Smooth muscle cell (in vitro differentiated cells): ENCODE data around the gene COQ3. TPM values are rescaled to one million over a fixed set of nuclear protein-coding genes. Genes with fewer than 3 reads are reported as not detected.

Source experiments
- DNase-seq: peaks from one replicate; lab custom pipeline; 2025; ENCODE audit not compliant: unreplicated experiment; lab: John Stamatoyannopoulos, UW
- H2AFZ ChIP-seq: fragments of 200-600 bp; sonication (generic); 2 replicates; pipeline ENCODE4 v1.6.0; 2016; ENCODE audit warnings: antibody characterized with exemption, low read depth, mild to moderate bottlenecking
- H3F3A ChIP-seq: fragments of 200-600 bp; sonication (generic); 2 replicates; pipeline ENCODE4 v1.6.0; 2017; ENCODE audit warnings: antibody characterized with exemption, low read depth
- H3K27ac ChIP-seq: fragments of 200-600 bp; sonication (generic); 2 replicates; pipeline ENCODE4 v1.5.1; 2016; ENCODE audit warnings: low read depth, mild to moderate bottlenecking
- H3K27me3 ChIP-seq: fragments of 200-600 bp; sonication (generic); 2 replicates; pipeline ENCODE4 v1.6.1; 2016; ENCODE audit warnings: low read depth, mild to moderate bottlenecking
- H3K36me3 ChIP-seq: fragments of 200-600 bp; sonication (generic); 2 replicates; pipeline ENCODE4 v1.5.1; 2016; ENCODE audit warnings: low read depth
- H3K4me1 ChIP-seq: fragments of 200-600 bp; sonication (generic); 2 replicates; pipeline ENCODE4 v1.5.1; 2016; ENCODE audit warnings: low read depth
- H3K4me2 ChIP-seq: fragments of 200-600 bp; sonication (generic); 2 replicates; pipeline ENCODE4 v1.6.0; 2016; ENCODE audit warnings: mild to moderate bottlenecking
- H3K4me3 ChIP-seq: fragments of 200-600 bp; sonication (generic); 2 replicates; pipeline ENCODE4 v1.5.1; 2016; ENCODE audit warnings: mild to moderate bottlenecking
- H3K79me2 ChIP-seq: fragments of 200-600 bp; sonication (generic); 2 replicates; pipeline ENCODE4 v1.6.0; 2016; ENCODE audit warnings: low read depth, mild to moderate bottlenecking
- H3K9ac ChIP-seq: fragments of 200-600 bp; sonication (generic); 2 replicates; pipeline ENCODE4 v1.6.0; 2016; ENCODE audit warnings: low read depth
- H3K9me3 ChIP-seq: fragments of 200-600 bp; sonication (generic); replicated peaks from 2 replicates; pipeline ENCODE4 v1.5.1; 2016; ENCODE audit warnings: low read depth
- H4K20me1 ChIP-seq: fragments of 200-600 bp; sonication (generic); 2 replicates; pipeline ENCODE4 v1.6.0; 2016; ENCODE audit warnings: low read depth
- WGBS: methylation state at CpG from one replicate; pipeline ENCODE4 v1.1.7; 2016; ENCODE audit warnings: low lambda C conversion rate; 5-methylcytosine and 5-hydroxymethylcytosine counted together
- polyA plus RNA-seq: library from polyadenylated mRNA; unstranded; fragments of >200 nt; fragmentation: Nextera tagmentation; extraction: Ambion mirVana; gene quantifications from 2 replicates; pipeline ENCODE4 v1.2.1, GENCODE V29; 2016
- total RNA-seq: library from RNA; depleted of rRNA; stranded (reverse); fragments of >200 nt; gene quantifications from 2 replicates; pipeline ENCODE4 v1.2.3, GENCODE V29; 2014
- TF ChIP-seq, protein P1 (sequence below): fragments of 200-600 bp; sonication (generic); IDR thresholded peaks from 2 replicates; pipeline ENCODE4 v1.5.1; 2017; ENCODE audit warnings: borderline replicate concordance, mild to moderate bottlenecking, antibody characterized with exemption; ENCODE audit not compliant: insufficient read depth, poor library complexity, severe bottlenecking

The COQ3 gene
- total and polyA plus RNA-seq, 2 experiments from 2014 or later = 5.0 to 12.2 TPM

DNA sequence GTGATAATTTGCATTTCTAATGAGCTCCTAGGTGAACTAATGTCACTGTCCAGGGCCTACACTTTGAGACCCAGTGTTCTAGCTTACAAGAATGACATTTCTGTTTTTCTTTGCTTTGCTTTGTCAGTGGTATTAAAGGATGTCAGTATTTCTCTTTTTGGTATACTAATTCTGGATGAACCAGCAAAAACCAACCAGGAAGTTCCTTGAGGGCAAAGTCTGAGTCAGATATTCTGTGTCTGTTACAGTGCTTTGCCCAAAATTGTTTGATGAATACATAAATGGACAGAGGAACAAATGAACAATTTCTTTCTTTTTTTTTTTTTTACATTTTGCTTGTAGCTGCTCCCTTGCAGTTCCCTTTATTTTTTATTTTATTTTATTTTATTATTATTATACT is 15.4 kb downstream of the COQ3 start:
- DNase-seq = no peak
- Histone ChIP-seq H3F3A (no peaks in the 10 kb centered on the region), H3K4me1 (no peaks in the 10 kb centered on the region)

DNA sequence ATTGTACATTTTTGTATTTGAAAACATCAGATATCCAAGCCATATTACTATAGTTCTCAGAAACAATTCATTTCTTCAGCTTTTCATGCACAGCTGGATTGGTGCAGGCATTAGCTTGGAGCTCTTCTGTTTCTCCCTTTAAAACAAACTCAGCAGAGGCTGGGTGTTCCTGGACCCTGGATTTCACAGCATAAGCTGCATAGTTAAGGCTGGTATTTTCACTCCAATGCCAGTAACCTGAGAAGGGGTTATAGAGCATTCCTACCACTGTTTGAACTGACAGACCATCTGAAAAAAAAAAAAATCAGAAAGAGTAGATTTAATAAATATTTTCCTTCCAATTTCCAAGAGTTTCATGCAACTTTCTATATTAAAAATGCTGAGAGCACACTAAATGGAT is 24.5 kb downstream of the COQ3 start:
- Histone ChIP-seq H4K20me1 (no peaks in the 10 kb centered on the region), H3K9ac (no peak overlapping the region), H3K4me3 (no peak overlapping the region), H3K4me1 (peaks cover 11% of the 10 kb centered on the region), H3F3A (no peaks in the 10 kb centered on the region), H3K27ac (no peak overlapping the region), H2AFZ (no peak overlapping the region), H3K27me3 (no peaks in the 10 kb centered on the region), H3K36me3 (no peaks in the 10 kb centered on the region), H3K79me2 (no peaks in the 10 kb centered on the region), H3K9me3 (no peaks in the 10 kb centered on the region), H3K4me2 (no peak overlapping the region)
- DNase-seq = no peak
- TF ChIP-seq, protein P1, sequence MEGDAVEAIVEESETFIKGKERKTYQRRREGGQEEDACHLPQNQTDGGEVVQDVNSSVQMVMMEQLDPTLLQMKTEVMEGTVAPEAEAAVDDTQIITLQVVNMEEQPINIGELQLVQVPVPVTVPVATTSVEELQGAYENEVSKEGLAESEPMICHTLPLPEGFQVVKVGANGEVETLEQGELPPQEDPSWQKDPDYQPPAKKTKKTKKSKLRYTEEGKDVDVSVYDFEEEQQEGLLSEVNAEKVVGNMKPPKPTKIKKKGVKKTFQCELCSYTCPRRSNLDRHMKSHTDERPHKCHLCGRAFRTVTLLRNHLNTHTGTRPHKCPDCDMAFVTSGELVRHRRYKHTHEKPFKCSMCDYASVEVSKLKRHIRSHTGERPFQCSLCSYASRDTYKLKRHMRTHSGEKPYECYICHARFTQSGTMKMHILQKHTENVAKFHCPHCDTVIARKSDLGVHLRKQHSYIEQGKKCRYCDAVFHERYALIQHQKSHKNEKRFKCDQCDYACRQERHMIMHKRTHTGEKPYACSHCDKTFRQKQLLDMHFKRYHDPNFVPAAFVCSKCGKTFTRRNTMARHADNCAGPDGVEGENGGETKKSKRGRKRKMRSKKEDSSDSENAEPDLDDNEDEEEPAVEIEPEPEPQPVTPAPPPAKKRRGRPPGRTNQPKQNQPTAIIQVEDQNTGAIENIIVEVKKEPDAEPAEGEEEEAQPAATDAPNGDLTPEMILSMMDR = no peak

More for the DNA sequence above, 15.4 kb downstream of the COQ3 start:
- H3K36me3 ChIP-seq = no peaks in the 10 kb centered on the region
- H3K9ac ChIP-seq = no peak overlapping the region
- no peak overlapping the region for H3K4me2 ChIP-seq
- no peaks in the 10 kb centered on the region for H3K27me3 ChIP-seq
- H3K9me3 ChIP-seq = no peaks in the 10 kb centered on the region
- H3K27ac ChIP-seq = no peak overlapping the region
- H3K79me2 ChIP-seq = no peaks in the 10 kb centered on the region
- TF ChIP-seq, protein P1 = no peak
- no peak overlapping the region for H3K4me3 ChIP-seq
- H2AFZ ChIP-seq = no peak overlapping the region
- H4K20me1 ChIP-seq = no peaks in the 10 kb centered on the region

DNA sequence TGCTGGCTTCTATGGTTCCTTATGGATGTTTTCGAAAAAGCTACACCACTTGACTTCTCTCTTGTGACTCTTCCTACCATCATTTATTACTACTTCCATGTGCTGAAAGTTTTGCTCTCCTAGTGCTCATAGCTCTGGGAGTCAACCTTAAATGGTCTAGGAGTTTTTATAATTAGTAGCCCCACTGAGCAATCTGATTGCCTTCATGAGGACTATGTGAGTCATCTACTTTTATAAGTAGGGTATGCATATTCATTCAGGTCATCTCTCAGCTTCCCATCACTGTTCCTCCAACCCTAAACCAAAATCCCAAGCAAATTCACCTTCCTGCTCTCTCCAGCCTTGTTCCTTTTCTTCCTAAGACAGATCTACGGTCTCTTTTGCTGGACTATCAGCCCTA is 27.1 kb downstream of the COQ3 start:
- Histone ChIP-seq H2AFZ (no peak overlapping the region), H3K36me3 (no peaks in the 10 kb centered on the region), H3K4me3 (no peak overlapping the region), H4K20me1 (no peaks in the 10 kb centered on the region), H3K79me2 (no peaks in the 10 kb centered on the region), H3K9me3 (no peaks in the 10 kb centered on the region), H3K9ac (no peak overlapping the region), H3K27me3 (no peaks in the 10 kb centered on the region), H3K4me2 (no peak overlapping the region), H3F3A (no peaks in the 10 kb centered on the region), H3K27ac (no peak overlapping the region), H3K4me1 (peaks cover 11% of the 10 kb centered on the region)
- 93% methylated on average over 2 of the region's 2 CpGs for WGBS
- no peak for DNase-seq
- TF ChIP-seq, protein P1 = no peak

DNA sequence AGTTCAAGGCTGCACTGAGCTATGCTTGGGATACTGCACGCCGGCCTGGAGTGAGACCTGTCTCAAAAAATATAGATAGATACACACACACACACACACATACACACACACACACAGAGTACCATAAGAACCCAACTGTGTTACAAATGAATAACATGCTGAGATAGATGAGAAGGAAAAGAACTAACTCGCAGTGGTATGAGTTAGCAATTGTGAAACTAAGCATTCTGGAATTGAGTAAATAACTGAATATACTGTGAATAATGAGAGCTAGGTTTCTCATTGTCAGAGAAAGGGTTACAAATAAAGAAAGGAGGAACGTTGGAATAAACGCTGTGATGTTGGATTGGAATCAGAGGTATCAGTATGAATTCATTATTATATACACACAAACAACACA is 30.0 kb downstream of the COQ3 start:
- H3K9me3 ChIP-seq = no peaks in the 10 kb centered on the region
- 93% methylated on average over 5 of the region's 5 CpGs for WGBS
- no peak for DNase-seq
- TF ChIP-seq, protein P1 = no peak
- H3K4me2 ChIP-seq = no peak overlapping the region
- no peaks in the 10 kb centered on the region for H3F3A ChIP-seq
- no peak overlapping the region for H2AFZ ChIP-seq
- H3K27me3 ChIP-seq = no peaks in the 10 kb centered on the region
- no peak overlapping the region for H3K4me3 ChIP-seq
- H3K79me2 ChIP-seq = no peaks in the 10 kb centered on the region
- no peak overlapping the region for H3K9ac ChIP-seq
- H3K27ac ChIP-seq = no peak overlapping the region
- no peaks in the 10 kb centered on the region for H3K36me3 ChIP-seq
- H3K4me1 ChIP-seq = peaks cover 1% of the 10 kb centered on the region
- no peaks in the 10 kb centered on the region for H4K20me1 ChIP-seq
